HG03066 (cell line): ENCODE data around the gene JMJD8.
"Not testable (repeated sequence)": the region's sequence is repeated elsewhere in the genome, so short reads cannot be mapped to it uniquely, and the experiment has no call there.

Experiments
- ATAC-seq: cut with Tn5 transposase; IDR thresholded peaks from one replicate; pipeline ENCODE4 v1.9.1; 2021; ENCODE audit warnings: low read depth; ENCODE audit not compliant: unreplicated experiment

The JMJD8 gene

GRCh38 chr16:693766-694165, 9.6 kb upstream of the JMJD8 start:
- ATAC-seq = no peak

- no peak for ATAC-seq
These were observed 9.2 kb upstream of the JMJD8 start for GRCh38 chr16:693364-693763.

- ATAC-seq = no peak
These were observed 8.4 kb upstream of the JMJD8 start for GRCh38 chr16:692356-693108.

GRCh38 chr16:691242-691641, 7.1 kb upstream of the JMJD8 start:
- ATAC-seq = not testable (repeated sequence)

- ATAC-seq = no peak
These were observed 5.2 kb upstream of the JMJD8 start for GRCh38 chr16:689175-689897.

GRCh38 chr16:687499-687898, 3.4 kb upstream of the JMJD8 start:
- no peak for ATAC-seq

- ATAC-seq = no peak
These were observed 2.5 kb upstream of the JMJD8 start for GRCh38 chr16:686459-687260.

- ATAC-seq = no peak
These were observed 1.8 kb upstream of the JMJD8 start for GRCh38 chr16:685967-686366.

GRCh38 chr16:684961-685696, 995 bp upstream of the JMJD8 start:
- ATAC-seq = no peak

- ATAC-seq = no peak
These were observed 601 bp downstream of the JMJD8 start for GRCh38 chr16:683396-684070.

- no peak for ATAC-seq
These were observed 1.4 kb downstream of the JMJD8 start for GRCh38 chr16:682493-683395.

GRCh38 chr16:681746-682427, 2.2 kb downstream of the JMJD8 start:
- no peak for ATAC-seq

- ATAC-seq = no peak
These were observed 3.0 kb downstream of the JMJD8 start for GRCh38 chr16:680967-681745.

GRCh38 chr16:680625-680945, 3.5 kb downstream of the JMJD8 start:
- ATAC-seq = no peak

GRCh38 chr16:679814-680624, 4.1 kb downstream of the JMJD8 start, which contains the start of gene STUB1:
TSS of gene STUB1 (plus strand) at chr16:680410. CDS start at chr16:680526, 116 bp downstream.
- peak; percentile 39 for ATAC-seq

GRCh38 chr16:678858-679813, 5.0 kb downstream of the JMJD8 start:
- no peak for ATAC-seq
